Left colon (tissue), 2 donors: ENCODE measurements around the gene GALNS. TPM values are rescaled to one million over a fixed set of nuclear protein-coding genes. Genes with fewer than 3 reads are reported as not detected.
"Not testable (repeated sequence)": the region's sequence is repeated elsewhere in the genome, so short reads cannot be mapped to it uniquely, and the experiment has no call there.

Experiments
- ATAC-seq: fragments of 200-7000 bp; cut with Tn5 transposase; one replicate; pipeline ENCODE4 v1.9.1; 2020; ENCODE audit warnings: mild to moderate bottlenecking, moderate library complexity
- DNase-seq, 2 donors: peaks; one replicate each; pipeline ENCODE4 v3.0.0-alpha.2; 2020
- intact Hi-C, 2 donors: fragments of 100-400 bp; cut with DNase I in 1 of 2; cut with micrococcal nuclease in 1 of 2; formaldehyde crosslinking; loops; one replicate each; pipeline versions ENCODE4 v1.11.2 to v1.14.0; 2022; cut with DNase I, micrococcal nuclease
- total RNA-seq, 2 donors: library from RNA; stranded (reverse); fragmentation: NEBNext Ultra II Directional; extraction: Animal tissue kit (Norgen Biotek cat#: 25700); gene quantifications; one replicate each; pipeline ENCODE4 v1.2.1, GENCODE V29; 2021
- donor health status: DM: no; HTN: no; CAD: no.
- donor health status: DM: yes; HTN: yes; CAD: no.

GALNS gene
- total RNA-seq, 2 donors from 2014 or later, result 39.1 to 43.5 TPM

DNA sequence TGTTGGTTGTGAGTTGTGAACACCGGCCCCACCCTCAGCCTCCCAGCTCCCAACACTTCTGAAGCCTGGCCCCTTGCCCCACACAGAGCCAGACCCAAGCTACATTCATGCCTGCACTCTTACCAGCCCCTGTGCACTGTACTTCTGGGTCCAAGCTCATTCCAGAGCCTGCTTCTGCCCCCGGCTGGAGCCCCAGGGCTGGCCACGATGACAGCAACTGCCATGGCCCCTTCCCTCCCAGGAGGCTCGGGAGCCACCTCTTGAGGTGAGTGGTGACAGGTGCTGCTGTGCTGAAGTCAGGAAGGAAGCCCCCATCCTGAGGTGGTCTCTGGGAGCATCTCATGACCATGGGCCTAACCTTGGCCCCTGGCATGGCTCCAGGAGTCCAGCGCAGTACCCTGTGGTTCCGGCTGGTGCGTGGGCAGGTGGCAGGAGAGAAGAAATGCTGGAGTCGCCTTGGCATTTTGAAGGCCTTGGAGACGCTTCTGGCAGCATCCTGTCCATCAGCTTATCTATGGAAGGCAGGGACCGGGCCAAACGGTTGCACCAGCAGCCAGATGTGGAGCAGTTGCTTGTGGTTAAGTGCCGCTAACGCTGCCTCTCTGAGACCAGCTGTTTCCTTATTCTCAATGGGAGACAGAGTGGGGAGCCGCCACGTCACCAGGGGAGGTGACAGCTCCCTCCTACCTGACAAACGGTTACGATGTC is 57.0 kb downstream of the GALNS start:
- intact Hi-C loops, result no loop called here
- DNase-seq (peak in 1 of 2 donors; percentile 25), ATAC-seq (no peak)

DNA sequence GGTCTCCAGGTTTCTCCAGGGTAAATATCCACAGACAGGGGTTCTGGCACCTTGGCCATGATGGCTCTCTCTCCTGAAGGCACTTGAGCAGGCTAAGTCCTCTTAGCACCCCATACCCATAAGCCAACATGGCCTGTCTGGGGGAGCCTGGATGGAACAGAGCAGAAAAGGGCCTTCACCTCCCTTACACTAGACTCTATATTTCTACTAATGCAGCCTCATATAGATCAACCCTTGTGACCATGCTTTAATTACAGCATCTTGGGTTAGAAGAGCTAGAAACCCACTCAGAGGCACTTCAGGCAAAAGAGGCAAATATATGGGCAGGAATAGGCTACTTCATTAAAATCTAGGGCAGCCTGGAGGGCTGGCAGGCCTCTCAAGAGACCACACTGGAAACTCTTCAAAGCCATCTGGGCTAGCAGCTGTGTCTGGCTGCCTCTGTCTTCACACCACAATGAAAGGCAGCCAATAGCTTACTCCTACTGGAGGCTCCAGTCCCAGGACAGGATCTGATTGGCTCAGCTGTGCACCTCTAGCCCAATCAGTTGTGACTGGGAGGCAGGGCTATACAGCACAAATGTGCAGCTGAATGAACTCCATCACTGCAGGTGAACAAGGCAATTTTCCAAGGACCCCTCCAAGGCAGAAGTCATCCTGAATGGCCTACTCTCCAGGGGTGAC is 57.8 kb downstream of the GALNS start:
- no peak for ATAC-seq
- DNase-seq, result no peak
- intact Hi-C loops, result no loop called here

DNA sequence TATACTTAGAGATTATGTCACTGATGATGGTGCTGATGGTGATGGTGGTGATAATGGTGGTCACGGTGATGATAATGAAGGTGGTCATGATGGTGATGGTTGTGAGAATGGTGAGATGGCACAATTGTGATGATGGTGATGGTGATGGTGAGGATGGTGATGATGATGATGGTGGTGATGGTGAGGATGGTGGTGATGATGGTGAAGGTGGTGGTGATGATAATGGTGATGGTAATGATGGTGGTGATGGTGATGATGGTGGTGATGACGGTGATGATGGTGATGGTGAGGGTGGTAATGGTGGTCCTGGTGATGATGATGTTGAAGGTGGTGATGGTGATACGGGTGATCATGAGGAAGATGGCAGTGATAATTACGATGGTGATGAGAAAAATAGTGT is 58.7 kb downstream of the GALNS start:
- ATAC-seq, result no peak

GRCh38 chr16:88796278-88796677 is 60.5 kb downstream of the GALNS start:
- no peak for DNase-seq

More for the DNA sequence above, 58.7 kb downstream of the GALNS start:
- no peak for DNase-seq
- intact Hi-C loops, result no loop called here

DNA sequence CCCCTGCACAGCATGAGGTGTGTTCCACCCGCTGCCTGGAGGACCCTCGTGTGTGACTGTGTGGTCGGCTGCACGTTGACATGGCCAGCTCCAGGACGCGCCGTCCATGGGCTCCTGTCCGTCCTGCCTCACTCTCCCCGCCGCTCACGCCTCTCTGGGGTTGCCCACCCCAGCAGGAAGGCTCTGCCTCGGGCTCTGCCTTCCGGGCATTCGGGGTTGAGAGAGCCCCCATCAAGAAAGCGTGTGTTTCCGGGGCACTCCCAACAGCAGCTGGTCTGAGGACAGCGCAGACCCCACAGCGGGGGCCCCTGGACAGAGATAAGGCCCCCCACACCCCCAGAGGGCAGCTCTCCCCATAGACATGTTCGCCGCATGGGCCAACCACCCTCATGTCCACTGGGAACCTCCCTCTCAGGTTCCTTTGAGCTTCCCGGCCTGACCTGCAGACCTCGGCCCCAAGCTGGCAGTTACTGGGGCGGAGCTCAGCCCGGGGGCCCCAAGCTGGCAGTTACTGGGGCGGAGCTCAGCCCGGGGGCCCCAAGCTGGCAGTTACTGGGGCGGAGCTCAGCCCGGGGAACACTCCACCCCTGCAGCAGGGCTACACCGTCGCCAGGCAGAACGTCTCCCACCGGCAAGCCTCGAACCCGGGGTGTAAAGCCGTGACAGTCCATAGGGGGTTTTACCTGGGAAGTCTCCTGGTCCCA is 63.3 kb downstream of the GALNS start:
- DNase-seq (peak; percentile 56 to 57), ATAC-seq (peak; percentile 88)
- intact Hi-C loops, result no loop called here

More at GRCh38 chr16:88796278-88796677, 60.5 kb downstream of the GALNS start:
- intact Hi-C loops, result no loop called here
- no peak for ATAC-seq

DNA sequence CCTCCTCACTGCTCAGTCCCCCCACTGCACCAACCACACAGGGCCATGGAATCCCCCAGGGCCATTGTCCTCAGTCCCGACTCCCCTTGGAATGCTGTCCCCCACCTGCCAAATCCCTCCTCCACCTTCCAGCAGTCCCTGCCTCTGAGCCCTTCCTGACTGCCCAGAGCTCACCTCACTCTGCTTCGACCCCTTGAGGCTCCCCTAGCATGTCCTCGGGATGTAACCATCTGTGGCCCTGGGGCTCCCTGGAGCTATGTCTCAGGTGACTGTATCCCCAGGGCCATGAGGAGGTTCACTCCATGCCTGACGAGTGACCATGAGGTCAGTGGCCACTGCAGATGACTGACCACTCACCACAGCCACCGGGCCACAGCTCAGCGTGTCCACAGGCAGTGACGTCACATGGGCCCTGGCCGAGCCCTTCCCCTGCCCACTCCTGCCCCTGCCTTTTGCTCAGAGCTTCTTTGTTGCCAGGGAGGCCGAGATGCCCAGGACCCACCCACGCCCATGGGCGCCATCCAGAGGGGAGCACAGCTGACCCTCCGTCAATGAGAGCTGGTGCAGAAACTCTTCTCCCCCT is 64.0 kb downstream of the GALNS start:
- DNase-seq, result no peak
- no peak for ATAC-seq
- intact Hi-C loops, result no loop called here

DNA sequence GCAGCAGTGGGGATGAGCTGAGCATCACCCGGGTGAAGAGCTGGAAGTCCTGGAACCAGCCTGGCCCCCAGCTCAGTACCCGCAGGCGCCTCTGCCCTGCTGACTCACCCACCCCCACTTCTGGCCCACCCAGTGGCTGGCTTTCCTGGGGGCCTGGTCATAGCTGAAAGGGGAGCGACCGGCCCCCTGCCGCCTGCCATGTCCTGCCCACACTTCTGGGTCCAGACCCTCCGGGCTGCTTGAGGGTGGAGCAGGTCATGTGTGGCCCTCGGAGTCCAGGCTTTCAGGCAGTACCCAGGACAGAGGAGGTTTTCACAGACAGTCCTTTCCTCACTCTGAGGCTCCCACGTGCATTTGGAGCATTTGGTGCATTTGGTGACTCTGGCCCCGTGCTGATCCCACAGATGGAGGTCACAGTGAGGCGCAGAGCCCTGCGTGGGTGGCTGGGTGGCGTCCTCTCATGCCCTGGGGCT is 64.6 kb downstream of the GALNS start:
- intact Hi-C loops, result no loop called here
- no peak for ATAC-seq
- DNase-seq, result no peak

GRCh38 chr16:88790312-88791211 is 66.2 kb downstream of the GALNS start:
- peak in 1 of 2 donors; percentile 65 for DNase-seq
- intact Hi-C loops, result no loop called here
- ATAC-seq, result no peak

GRCh38 chr16:88789594-88789993 is 67.2 kb downstream of the GALNS start:
- DNase-seq, result no peak
- no peak for ATAC-seq
- intact Hi-C loops, result loop anchor here in 1 of 2 donors (5.0 kb wide), 1 partner anchor 47 kb away; no protein-coding TSS in a partner anchor

- intact Hi-C loops, result loop anchor here in 1 of 2 donors (5.0 kb wide), 1 partner anchor 46 kb away; no protein-coding TSS in a partner anchor
- DNase-seq, ATAC-seq: not testable (repeated sequence)
These were observed 68.0 kb downstream of the GALNS start for GRCh38 chr16:88788749-88789148.

GRCh38 chr16:88787579-88788314 is 69.0 kb downstream of the GALNS start:
- intact Hi-C loops, result loop anchor here in 1 of 2 donors (5.0 kb wide), 1 partner anchor 45 kb away; no protein-coding TSS in a partner anchor
- DNase-seq (no peak), ATAC-seq (no peak)

- intact Hi-C loops, result loop anchor here in 1 of 2 donors (5.0 kb wide), 1 partner anchor 43 kb away; no protein-coding TSS in a partner anchor
- DNase-seq (peak; percentile 66 to 86), ATAC-seq (peak; percentile 72)
These were observed 71.4 kb downstream of the GALNS start, which contains the start of gene PIEZO1 for GRCh38 chr16:88785106-88785924. TSS of gene PIEZO1 (minus strand) at chr16:88785220. CDS start at chr16:88784964, 256 bp downstream.

- ATAC-seq, result peak; percentile 48
- intact Hi-C loops, result loop anchor here (5.0 kb wide), 2 partner anchors 37 to 42 kb away; no protein-coding TSS in a partner anchor
- DNase-seq, result no peak
These were observed 72.0 kb downstream of the GALNS start for GRCh38 chr16:88784856-88785105.

DNA sequence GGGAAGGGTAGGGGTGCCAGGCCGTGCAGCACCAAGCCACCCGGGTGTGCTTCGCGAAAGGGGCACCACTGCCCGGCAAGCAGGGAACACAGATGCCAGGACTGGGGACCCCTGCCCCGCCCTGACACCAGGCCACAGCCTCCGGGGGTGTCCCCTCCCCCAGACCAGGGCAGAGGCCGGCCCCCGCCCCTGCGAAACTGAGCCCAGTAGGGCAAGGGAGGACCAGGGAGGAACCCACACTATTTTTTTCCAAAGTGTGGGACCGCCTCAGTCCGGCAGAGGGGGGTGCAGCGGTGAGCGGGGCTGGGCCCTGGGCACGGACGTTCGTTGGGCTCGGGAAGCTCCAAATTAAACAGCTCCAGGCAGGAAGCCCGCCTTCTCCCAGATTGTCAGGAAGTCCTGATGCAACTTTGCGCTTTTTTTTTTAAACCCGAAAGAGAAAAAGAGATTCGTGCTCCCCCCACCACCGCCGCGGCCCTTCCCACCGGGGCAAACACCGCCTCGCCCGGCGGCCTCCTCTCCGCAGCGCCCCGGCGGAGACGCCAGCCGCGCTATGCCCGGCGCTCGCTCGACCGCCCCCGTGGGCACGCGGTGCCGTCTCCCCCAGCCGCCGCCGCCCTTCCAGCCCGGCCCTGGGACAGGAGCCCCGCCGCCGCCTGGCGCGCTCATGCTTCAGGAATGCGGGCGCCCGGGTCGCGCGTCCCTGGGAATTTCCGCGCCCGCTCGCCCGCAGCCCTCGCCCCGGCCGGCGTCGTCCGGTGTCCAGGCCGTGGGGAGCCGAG is 72.5 kb downstream of the GALNS start:
- intact Hi-C loops, result loop anchor here in 1 of 2 donors (5.0 kb wide), 1 partner anchor 37 kb away; no protein-coding TSS in a partner anchor
- DNase-seq (peak; percentile 79 to 80), ATAC-seq (peak; percentile 61)

DNA sequence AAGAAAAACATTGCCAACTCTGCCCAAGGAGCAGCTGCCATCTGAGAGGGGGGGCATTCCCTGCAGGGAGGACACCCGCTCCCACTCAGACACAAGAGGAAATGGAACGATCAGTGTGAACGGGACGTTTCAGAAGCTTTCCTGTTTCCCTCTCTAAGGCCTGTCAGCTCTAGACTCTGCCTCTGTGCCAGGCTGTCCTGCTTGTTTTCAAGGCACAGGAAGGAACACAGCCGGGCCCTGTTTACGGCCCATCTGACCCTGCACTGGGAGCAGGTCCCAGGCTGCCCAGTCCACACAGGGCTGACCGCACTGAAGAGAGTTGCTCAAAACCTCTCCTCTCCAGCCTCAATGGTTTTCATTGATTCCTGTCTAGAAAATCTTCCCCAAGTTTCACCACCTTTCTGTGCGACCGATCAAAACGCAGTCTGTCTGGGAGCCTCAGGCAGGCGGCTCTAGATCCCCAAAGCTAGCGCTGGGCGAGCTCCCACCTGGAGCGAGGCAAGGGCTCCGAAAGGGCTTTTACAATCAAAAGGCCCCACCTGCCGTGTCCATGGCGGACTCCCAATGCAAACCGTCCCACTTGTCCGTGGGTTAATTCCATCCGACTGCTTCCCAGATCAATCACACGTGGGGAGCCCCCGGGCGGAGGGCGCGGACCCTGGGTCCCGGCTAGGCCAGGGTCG is 73.2 kb downstream of the GALNS start:
- DNase-seq, result peak in 1 of 2 donors; percentile 48

More for the DNA sequence above, 73.2 kb downstream of the GALNS start:
- intact Hi-C loops, result loop anchor here in 1 of 2 donors (5.0 kb wide), 1 partner anchor 36 kb away; no protein-coding TSS in a partner anchor
- ATAC-seq, result peak; percentile 35
